Effector CD4-positive, alpha-beta T cell (primary cell): ENCODE data around the gene ANKRD37.

ENCODE experiments used
- DNase-seq: peaks from one replicate; pipeline ENCODE4 v3.0.0-alpha.2; 2020

Gene ANKRD37

GRCh38 chr4:185424905-185425646, 28.4 kb downstream of the ANKRD37 start:
- DNase-seq: no peak

GRCh38 chr4:185425647-185426352, 29.2 kb downstream of the ANKRD37 start, which contains the start of gene UFSP2:
UFSP2 (minus strand) TSS chr4:185425964; CDS start chr4:185425868, 96 bp downstream.
- DNase-seq: peak; percentile 86

GRCh38 chr4:185426960-185427688, 30.5 kb downstream of the ANKRD37 start:
- no peak for DNase-seq

GRCh38 chr4:185429660-185430059, 33.0 kb downstream of the ANKRD37 start:
- DNase-seq: no peak

GRCh38 chr4:185435466-185435865, 38.8 kb downstream of the ANKRD37 start:
- no peak for DNase-seq

- no peak for DNase-seq
Measured at GRCh38 chr4:185437809-185438208, 41.2 kb downstream of the ANKRD37 start.

GRCh38 chr4:185441479-185441878, 44.8 kb downstream of the ANKRD37 start:
- DNase-seq: no peak

GRCh38 chr4:185445209-185445608, 48.6 kb downstream of the ANKRD37 start:
- DNase-seq: no peak
